HCT116 (cell line): ENCODE measurements around the gene CHD9NB. TPM values are rescaled to one million over a fixed set of nuclear protein-coding genes. Genes with fewer than 3 reads are reported as not detected.

Experiments
- ATAC-seq: fragments of 200-7000 bp; cut with Tn5 transposase; 2 replicates; pipeline ENCODE4 v1.9.1; 2020; ENCODE audit warnings: mild to moderate bottlenecking, moderate library complexity
- BruUV-seq: library from RNA; stranded (reverse); fragments of 400-500 nt; replicated peaks from 2 replicates; lab custom pipeline; 2021; lab: Mats Ljungman, UMichigan
- CTCF ChIA-PET: fragments of 300-600 bp; sonication (Branson Sonifier 250); formaldehyde crosslinking; loops from one replicate; lab custom pipeline; 2021; ENCODE audit warnings: antibody characterized with exemption; lab: Charles Lee
- POLR2A ChIA-PET: fragments of 300-600, 350-600 bp; sonication (Branson Sonifier 250); formaldehyde crosslinking; loops from one replicate; lab custom pipeline; 2021; ENCODE audit warnings: antibody characterized with exemption; lab: Charles Lee
- RAD21 ChIA-PET, 2 experiments: fragments of 300-600 bp; sonication (Branson Sonifier 250); formaldehyde crosslinking; loops; one replicate each; lab custom pipeline; 2023; ENCODE audit warnings: low total read pairs in 2 of 2; ENCODE audit not compliant: uncharacterized antibody in 2 of 2, unreplicated experiment in 2 of 2, low non-redundant PET in 1 of 2; lab: Charles Lee
- DNase-seq: peaks from one replicate; pipeline ENCODE4 v3.0.0-alpha.2; 2010; ENCODE audit warnings: low read depth, low spot score
- H2AFZ ChIP-seq: fragments of 200-600 bp; shearing (Covaris generic), sonication (generic); 2 replicates; pipeline ENCODE4 v1.6.1; 2017; ENCODE audit warnings: low read depth, mixed run types, mixed read lengths, antibody characterized with exemption, low read length; ENCODE audit not compliant: poor library complexity, severe bottlenecking
- H3K27ac ChIP-seq: 2 replicates; pipeline ENCODE4 v1.5.1; 2012; ENCODE audit warnings: low read depth, low read length
- H3K27me3 ChIP-seq: fragments of 200-600 bp; sonication (generic); 2 replicates; pipeline ENCODE4 v1.6.1; 2016; ENCODE audit warnings: mixed run types, low read length, mixed read lengths; ENCODE audit not compliant: insufficient read depth
- H3K36me3 ChIP-seq, 2 experiments: fragments of 200-500 bp in 1 of 2; fragments of 200-600 bp in 1 of 2; sonication (Bioruptor generic) in 1 of 2; sonication (generic) in 1 of 2; 2 replicates each; pipeline versions ENCODE4 v1.5.1 to v1.6.1; 2014 to 2016; ENCODE audit warnings: low read length in 2 of 2, inconsistent platforms in 1 of 2, mixed read lengths in 1 of 2, mixed run types in 1 of 2; ENCODE audit not compliant: insufficient read depth in 2 of 2, control insufficient read depth in 1 of 2
- H3K4me1 ChIP-seq, 2 experiments: fragments of 200-600 bp in 1 of 2; sonication (generic) in 1 of 2; 2 replicates each; pipeline versions ENCODE4 v1.5.1 to v1.6.1; 2012 to 2017; ENCODE audit warnings: low read length in 2 of 2, inconsistent platforms in 1 of 2, mild to moderate bottlenecking in 1 of 2, mixed read lengths in 1 of 2, mixed run types in 1 of 2, moderate library complexity in 1 of 2; ENCODE audit not compliant: insufficient read depth in 2 of 2, control insufficient read depth in 1 of 2
- H3K4me2 ChIP-seq: fragments of 200-600 bp; sonication (generic); 2 replicates; pipeline ENCODE4 v1.6.1; 2017; ENCODE audit warnings: mixed run types, low read length, mixed read lengths
- H3K4me3 ChIP-seq, 2 experiments: fragments of 200-600 bp in 1 of 2; sonication (generic) in 1 of 2; replicated peaks in 1 of 2; 2 replicates each; pipeline ENCODE4 v1.5.1; 2011 to 2016; ENCODE audit warnings: low read length in 2 of 2, control low read depth in 1 of 2, low read depth in 1 of 2, mild to moderate bottlenecking in 1 of 2, mixed read lengths in 1 of 2, mixed run types in 1 of 2
- H3K79me2 ChIP-seq: fragments of 200-600 bp; sonication (generic); 2 replicates; pipeline ENCODE4 v1.6.1; 2017; ENCODE audit warnings: mild to moderate bottlenecking, mixed run types, low read length, moderate library complexity, mixed read lengths; ENCODE audit not compliant: insufficient read depth
- H3K9ac ChIP-seq: fragments of 200-600 bp; sonication (generic); 2 replicates; pipeline ENCODE4 v1.6.1; 2016; ENCODE audit warnings: low read length, mixed read lengths
- H3K9me2 ChIP-seq: fragments of 200-600 bp; sonication (generic), shearing (Covaris generic); 2 replicates; pipeline ENCODE4 v1.6.1; 2017; ENCODE audit warnings: mixed run types, mild to moderate bottlenecking, moderate library complexity; ENCODE audit not compliant: insufficient read depth
- H3K9me3 ChIP-seq, 2 experiments: fragments of 200-500 bp in 1 of 2; fragments of 200-600 bp in 1 of 2; sonication (Bioruptor generic) in 1 of 2; sonication (generic) in 1 of 2; 2 replicates each; pipeline ENCODE4 v1.6.1; 2014 to 2017; ENCODE audit warnings: low read length in 2 of 2, mixed read lengths in 2 of 2, inconsistent platforms in 1 of 2, low read depth in 1 of 2, mild to moderate bottlenecking in 1 of 2, mixed run types in 1 of 2, moderate library complexity in 1 of 2; ENCODE audit not compliant: control insufficient read depth in 1 of 2, insufficient read depth in 1 of 2
- H4K20me1 ChIP-seq: fragments of 200-600 bp; sonication (generic), shearing (Covaris generic); 2 replicates; pipeline ENCODE4 v1.6.1; 2017; ENCODE audit warnings: mixed run types, mild to moderate bottlenecking, moderate library complexity; ENCODE audit not compliant: insufficient read depth
- ATF3 ChIP-seq: IDR thresholded peaks from 2 replicates; pipeline ENCODE4 v1.6.1; 2012
- CEBPB ChIP-seq: IDR thresholded peaks from 2 replicates; pipeline ENCODE4 v1.6.1; 2012; ENCODE audit warnings: low read depth
- EGR1 ChIP-seq: IDR thresholded peaks from 2 replicates; pipeline ENCODE4 v1.6.1; 2012; ENCODE audit warnings: low read depth
- EZH2phosphoT487 ChIP-seq: fragments of 200-600 bp; IDR thresholded peaks from 2 replicates; pipeline ENCODE4 v1.6.1; 2018; ENCODE audit warnings: antibody characterized with exemption, borderline replicate concordance
- FOSL1 ChIP-seq: IDR thresholded peaks from 2 replicates; pipeline ENCODE4 v1.6.1; 2012; ENCODE audit warnings: low read depth
- MAX ChIP-seq: IDR thresholded peaks from 2 replicates; pipeline ENCODE4 v1.6.1; 2012
- POLR2AphosphoS5 ChIP-seq: IDR thresholded peaks from 2 replicates; pipeline ENCODE4 v1.6.1; 2011; ENCODE audit warnings: mild to moderate bottlenecking, low read depth, low read length, moderate library complexity
- RAD21 ChIP-seq: IDR thresholded peaks from 2 replicates; pipeline ENCODE4 v1.6.1; 2012; ENCODE audit warnings: low read depth, mild to moderate bottlenecking
- REST ChIP-seq: IDR thresholded peaks from 2 replicates; pipeline ENCODE4 v1.6.1; 2012; ENCODE audit warnings: low read depth
- SIN3A ChIP-seq: IDR thresholded peaks from 2 replicates; pipeline ENCODE4 v1.6.1; 2012; ENCODE audit warnings: low read depth
- TCF7L2 ChIP-seq: IDR thresholded peaks from 2 replicates; pipeline ENCODE4 v1.7.0; 2011; ENCODE audit warnings: borderline replicate concordance, inconsistent platforms; ENCODE audit not compliant: insufficient read depth, insufficient read length; ENCODE audit errors: extremely low read depth
- YY1 ChIP-seq: IDR thresholded peaks from 2 replicates; pipeline ENCODE4 v1.6.1; 2011; ENCODE audit warnings: low read length, low read depth, moderate library complexity, mild to moderate bottlenecking; ENCODE audit not compliant: insufficient replicate concordance; ENCODE audit errors: extremely low read depth
- ZBTB33 ChIP-seq: IDR thresholded peaks from 2 replicates; pipeline ENCODE4 v1.6.1; 2011; ENCODE audit warnings: mild to moderate bottlenecking, low read length, moderate library complexity; ENCODE audit not compliant: insufficient replicate concordance; ENCODE audit errors: extremely low read depth
- ZNF274 ChIP-seq: fragments of 200-500 bp; sonication (Bioruptor generic); IDR thresholded peaks from 2 replicates; pipeline ENCODE4 v1.6.1; 2014; ENCODE audit warnings: mild to moderate bottlenecking, low read depth, low read length, inconsistent platforms
- intact Hi-C: fragments of 100-400 bp; cut with micrococcal nuclease; formaldehyde crosslinking; loops from 2 replicates; pipeline ENCODE4 v1.10.0; 2022
- total RNA-seq: library from RNA; stranded (reverse); gene quantifications from one replicate; pipeline ENCODE4 v1.2.1, GENCODE V29; 2021; ENCODE audit not compliant: unreplicated experiment

CHD9NB gene
- total RNA-seq, 1 experiment from 2014 or later: 1.2 TPM

GRCh38 chr16:53029971-53030370, 22.7 kb downstream of the CHD9NB start:
- Histone ChIP-seq H3K9ac (no peak overlapping the region), H3K4me3 (no peak overlapping the region), H3K79me2 (no peaks in the 10 kb centered on the region), H3K4me1 (no peaks in the 10 kb centered on the region), H3K27ac (no peak overlapping the region), H3K27me3 (no peaks in the 10 kb centered on the region), H3K9me3 (peaks cover 0 to 6% of the 10 kb centered on the region in 2 experiments; a peak in 2 of 4 replicates), H4K20me1 (no peaks in the 10 kb centered on the region), H2AFZ (no peak overlapping the region), H3K4me2 (no peak overlapping the region), H3K36me3 (no peaks in the 10 kb centered on the region), H3K9me2 (no peaks in the 10 kb centered on the region)
- ATAC-seq (no peak), DNase-seq (no peak)
- RAD21 ChIA-PET: no interaction called here
- BruUV-seq: no TSS peak
- TF ChIP-seq YY1 (no peak), CEBPB (no peak), EZH2phosphoT487 (no peak), FOSL1 (no peak), TCF7L2 (no peak), MAX (no peak), ATF3 (no peak), ZBTB33 (no peak), SIN3A (no peak), EGR1 (no peak), ZNF274 (no peak), RAD21 (no peak), REST (no peak), POLR2AphosphoS5 (no peak)
- POLR2A ChIA-PET: no interaction called here
- intact Hi-C loops: no loop called here
- CTCF ChIA-PET: no interaction called here
